HG03045 (cell line): ENCODE data around the gene SPHK1.

Source experiments
- ATAC-seq: cut with Tn5 transposase; IDR thresholded peaks from one replicate; pipeline ENCODE4 v1.9.1; 2021; ENCODE audit warnings: mild to moderate bottlenecking, moderate library complexity; ENCODE audit not compliant: unreplicated experiment

Gene SPHK1

GRCh38 chr17:76383546-76384221 lies 725 bp upstream of the SPHK1 start:
- peak; percentile 3 for ATAC-seq

DNA sequence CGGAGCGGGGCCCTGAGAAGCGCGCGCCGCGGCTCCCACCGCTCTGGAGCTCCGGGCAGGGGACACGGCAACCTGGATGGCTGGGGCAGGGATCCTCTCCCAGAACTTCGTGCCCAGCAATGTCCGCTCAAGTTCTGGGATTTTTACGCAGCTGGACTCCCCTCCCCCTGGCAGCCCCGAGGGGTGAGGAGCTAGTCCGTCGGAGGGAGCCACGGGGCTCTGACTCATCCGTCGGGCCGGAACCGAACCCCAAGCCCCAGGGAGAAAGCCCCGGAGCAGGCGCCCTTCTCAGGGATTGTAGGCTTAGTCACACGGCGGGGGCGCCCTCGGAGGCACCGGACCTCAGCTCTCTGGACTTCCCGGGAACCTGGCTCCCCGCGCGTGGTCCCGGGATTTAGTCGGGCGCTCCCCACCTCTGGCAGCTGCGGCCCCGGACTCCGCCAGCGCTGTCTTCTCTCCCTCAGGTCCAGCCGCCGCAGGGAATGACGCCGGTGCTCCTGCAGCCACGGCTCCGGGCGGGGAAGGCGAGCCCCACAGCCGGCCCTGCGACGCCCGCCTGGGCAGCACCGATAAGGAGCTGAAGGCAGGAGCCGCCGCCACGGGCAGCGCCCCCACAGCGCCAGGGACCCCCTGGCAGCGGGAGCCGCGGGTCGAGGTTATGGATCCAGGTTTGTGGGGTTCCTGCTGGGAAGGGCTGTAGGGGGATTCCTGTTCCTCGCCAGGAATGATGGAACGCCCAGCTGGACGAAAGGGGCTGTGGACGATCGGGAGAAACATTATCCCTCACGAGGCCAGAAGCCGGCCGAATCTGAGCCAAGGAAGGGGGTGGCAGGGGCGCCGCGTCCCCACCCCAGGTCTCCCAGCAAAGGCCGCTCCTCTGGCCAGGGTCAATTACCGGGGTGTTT lies 830 bp downstream of the SPHK1 start:
- ATAC-seq = no peak

- ATAC-seq = no peak
These were observed 1.7 kb downstream of the SPHK1 start for GRCh38 chr17:76385892-76386786.

GRCh38 chr17:76386966-76387765 lies 2.8 kb downstream of the SPHK1 start:
- ATAC-seq = no peak

DNA sequence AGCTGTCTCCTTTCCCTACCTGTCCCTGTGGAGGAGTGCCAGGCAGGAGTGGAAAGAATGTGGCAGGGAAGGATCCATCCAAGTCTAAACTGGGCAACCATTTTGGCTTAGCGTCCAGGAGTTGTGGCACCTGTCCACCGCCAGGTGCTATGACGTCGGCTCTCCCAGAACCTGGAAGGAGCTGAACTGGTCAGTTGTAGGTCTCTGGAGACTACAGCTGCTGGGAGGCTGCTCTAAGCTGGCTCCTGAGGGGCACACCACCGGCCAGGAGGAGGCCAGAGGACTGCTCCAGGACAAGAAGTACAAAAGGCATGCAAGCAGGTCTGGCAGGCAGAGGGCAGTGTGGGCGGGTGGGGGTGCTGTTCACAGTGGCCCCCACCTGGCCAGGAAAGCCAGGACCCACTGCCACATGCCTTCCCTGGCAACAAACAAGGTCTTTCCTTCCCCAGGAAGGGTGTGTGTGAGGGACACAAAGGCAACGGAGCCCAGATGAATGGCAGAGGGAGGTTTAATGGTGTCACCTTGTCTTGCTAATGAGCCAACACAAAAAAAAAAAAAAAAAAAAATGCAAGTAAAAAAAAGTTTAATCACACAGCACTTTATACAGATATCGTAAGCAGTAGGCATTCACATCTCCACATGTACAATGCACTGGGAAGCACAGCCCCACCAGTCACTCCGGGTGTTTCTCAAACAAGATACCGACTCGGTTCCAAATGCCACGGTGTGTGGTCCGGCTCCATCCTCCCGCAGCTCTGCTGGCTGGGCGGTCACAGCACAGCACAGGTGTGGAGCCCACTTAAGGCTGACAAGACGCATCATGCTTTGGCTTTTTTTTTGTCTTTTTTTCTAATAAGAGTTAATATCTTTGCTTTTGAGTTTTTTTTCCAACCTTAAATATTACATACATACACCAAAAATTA lies 4.8 kb downstream of the SPHK1 start:
- no peak for ATAC-seq

GRCh38 chr17:76390003-76390421 lies 5.6 kb downstream of the SPHK1 start:
- no peak for ATAC-seq

GRCh38 chr17:76391200-76391715 lies 6.8 kb downstream of the SPHK1 start:
- no peak for ATAC-seq

DNA sequence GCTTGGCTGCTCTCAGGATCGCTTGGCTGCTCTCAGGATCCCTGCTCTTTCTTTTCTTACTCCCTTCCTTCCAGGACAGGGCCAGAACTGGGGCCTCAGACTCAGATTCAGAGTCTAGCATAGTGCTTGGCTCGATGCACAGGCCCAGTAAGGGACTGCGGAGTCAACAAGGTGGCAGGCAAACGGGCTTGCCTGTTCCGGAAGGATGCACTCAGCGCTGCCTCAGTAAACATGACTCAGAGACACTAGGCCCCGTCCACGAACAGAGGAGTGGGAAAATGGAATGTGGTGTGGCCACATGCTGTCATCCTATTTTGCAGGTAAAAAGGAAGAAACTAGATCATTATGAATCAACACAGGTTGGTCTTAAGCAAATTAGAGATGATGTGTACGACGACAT lies 9.8 kb downstream of the SPHK1 start:
- no peak for ATAC-seq

- ATAC-seq = no peak
These were observed 11.6 kb downstream of the SPHK1 start for GRCh38 chr17:76395980-76396379.

DNA sequence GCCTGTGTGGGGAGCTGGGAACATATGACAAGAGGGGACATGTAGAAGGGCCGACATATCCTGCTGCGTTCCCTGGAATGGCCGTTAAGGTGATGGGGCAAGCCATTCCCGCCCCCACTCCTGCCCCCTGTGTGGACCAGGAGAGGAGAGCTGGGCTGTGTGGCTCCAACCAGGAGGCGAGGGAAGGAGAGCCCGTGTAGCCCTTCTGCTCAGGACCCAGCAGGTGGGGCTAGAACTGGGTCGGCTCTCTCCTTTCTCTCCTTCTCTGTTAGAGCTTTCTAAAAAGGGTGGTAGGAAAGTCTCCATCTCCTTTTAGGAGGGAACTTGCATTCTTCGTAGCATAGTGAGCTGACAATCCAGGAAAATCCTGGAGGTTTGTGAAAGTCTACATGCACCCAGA lies 12.8 kb downstream of the SPHK1 start:
- ATAC-seq = no peak

DNA sequence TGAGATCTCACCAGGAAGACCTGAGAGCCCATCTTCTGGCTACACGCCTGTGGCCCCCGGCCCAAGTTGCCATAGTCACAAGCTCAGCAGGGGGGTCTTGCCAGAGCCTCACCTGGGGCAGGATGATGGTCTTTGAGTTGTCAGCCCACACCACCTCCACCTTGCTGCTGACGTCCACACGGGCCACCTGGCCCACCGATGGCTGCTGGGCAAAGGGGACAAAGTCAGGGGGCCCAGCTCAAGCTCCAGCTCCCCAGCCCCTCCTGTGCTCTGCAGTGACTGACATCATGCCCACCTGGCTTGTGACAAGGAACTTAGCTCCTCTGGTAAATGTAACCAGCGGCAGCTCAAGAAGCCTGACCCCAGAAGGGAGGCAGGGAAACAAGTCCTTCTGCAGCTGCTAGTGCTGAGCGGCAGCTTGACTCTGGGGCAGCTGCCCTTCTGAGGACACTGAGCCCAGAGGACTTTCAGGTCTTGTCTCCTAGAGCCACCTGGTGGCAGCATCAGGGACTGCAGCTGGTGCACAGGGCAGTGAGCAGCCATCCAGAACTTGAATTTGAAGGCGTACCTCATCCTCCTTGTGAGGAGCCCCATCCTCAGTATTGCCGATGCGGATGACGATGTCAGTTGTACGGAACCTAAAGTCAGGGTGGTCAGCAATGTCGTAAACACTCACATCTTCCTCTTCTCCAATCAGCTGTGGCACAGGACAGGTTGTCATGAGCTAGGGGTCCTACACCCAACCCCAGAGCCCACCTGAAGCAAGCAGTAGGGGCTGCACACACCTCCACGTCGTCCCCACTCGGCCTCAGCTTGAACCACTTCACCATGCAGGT lies 13.5 kb downstream of the SPHK1 start:
- ATAC-seq = no peak

- ATAC-seq = no peak
These were observed 14.2 kb downstream of the SPHK1 start for GRCh38 chr17:76398523-76399174.

DNA sequence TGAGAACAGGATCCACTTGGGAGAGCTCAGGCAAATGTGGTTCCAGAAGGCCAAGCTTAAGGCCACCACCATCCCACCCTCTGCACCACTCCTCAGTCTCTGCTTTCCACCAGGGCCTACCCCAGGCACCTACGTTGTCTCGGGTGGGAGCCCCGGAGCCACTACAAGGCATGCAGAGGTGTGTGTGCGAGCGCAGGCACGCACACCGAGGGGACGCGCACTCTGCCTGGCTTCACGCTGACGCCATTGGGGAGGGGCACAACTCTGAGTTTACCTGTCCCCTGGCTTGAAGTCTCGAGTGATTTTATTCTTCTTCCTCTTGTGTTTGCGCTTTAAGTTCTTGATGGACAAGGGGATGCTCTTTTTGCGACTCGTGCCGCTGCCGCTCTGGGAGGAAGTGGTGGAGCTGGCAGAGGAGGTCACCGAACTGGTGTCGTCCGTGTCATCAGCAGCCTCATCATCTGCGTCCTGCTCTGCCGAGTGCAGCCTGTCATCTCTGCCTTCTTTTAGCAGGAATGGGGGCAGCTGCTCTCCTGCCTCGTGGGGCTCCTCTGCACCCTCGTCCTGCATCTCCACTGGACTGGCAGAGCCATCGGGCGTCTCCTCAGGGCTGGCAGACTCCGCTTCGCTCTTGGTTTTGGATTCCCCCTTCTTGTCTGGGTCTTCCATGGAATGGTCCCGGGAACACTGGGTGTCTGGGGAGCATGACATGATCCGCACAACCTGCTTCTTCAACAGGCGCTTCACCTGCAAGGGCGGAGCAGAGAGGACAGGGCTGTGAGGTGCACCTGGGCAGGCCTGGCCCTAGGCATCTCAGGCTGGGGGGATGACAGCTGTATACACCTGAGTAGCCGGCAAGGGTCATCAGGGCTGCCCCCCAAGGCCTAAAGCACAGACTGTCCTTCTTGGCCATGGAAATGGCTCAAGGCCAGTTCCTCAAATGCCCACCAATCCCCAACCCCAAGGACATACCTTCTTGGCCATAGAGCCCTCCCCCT lies 15.1 kb downstream of the SPHK1 start:
- ATAC-seq = no peak

DNA sequence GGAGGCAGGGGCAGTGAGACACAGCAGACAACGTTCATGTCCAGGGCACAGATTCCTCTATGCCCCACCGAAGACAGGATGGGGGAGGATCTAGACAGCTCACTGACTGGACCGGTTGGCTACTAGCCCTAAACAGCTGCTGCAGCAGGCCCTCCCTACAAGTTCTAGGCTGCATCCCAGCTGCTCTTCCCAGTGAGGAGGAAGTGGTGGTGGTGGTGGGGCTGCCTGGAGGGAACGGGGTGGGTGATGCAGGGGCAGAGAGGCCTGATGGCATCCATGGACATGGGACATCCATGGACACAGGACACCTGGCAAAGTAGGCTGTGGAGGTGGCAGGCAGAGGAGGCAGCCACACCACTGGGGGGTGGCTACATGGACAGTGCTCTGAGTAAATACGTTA lies 18.3 kb downstream of the SPHK1 start:
- no peak for ATAC-seq

DNA sequence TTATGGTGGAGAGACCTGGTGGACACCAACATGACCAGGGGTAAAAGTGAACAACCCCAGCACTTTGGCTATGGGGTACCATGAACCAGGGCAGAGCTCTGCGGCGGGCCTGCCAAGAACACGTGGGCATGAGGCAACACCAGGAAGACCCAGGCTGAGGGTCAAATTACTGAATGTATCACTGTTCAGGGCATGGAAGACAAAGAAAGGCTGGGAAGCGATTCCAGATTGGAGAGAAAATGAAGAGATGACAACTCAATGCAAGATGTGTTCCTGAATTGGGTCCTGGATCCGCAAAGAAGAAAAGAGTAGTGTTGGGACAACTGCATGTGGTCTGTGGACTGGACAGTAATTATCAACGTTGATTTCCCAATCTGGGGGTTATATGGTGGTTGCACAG lies 19.8 kb downstream of the SPHK1 start:
- ATAC-seq = no peak

GRCh38 chr17:76404976-76405563 lies 20.7 kb downstream of the SPHK1 start:
- no peak for ATAC-seq
